Testis (tissue), 3 donors: ENCODE data around the gene GLYATL1. TPM values are rescaled to one million over a fixed set of nuclear protein-coding genes. Genes with fewer than 3 reads are reported as not detected.

Experiments
- DNase-seq: peaks from one replicate; pipeline ENCODE4 v3.0.0-alpha.2; 2019
- H3K27ac ChIP-seq, 2 donors: fragments of 200-600 bp; sonication (generic); one replicate each; pipeline ENCODE4 v1.5.1; 2019
- H3K27me3 ChIP-seq: fragments of 200-600 bp; sonication (generic); one replicate; pipeline ENCODE4 v1.5.1; 2019
- H3K36me3 ChIP-seq: fragments of 200-600 bp; sonication (generic); one replicate; pipeline ENCODE4 v1.5.1; 2017; ENCODE audit warnings: low read depth; ENCODE audit errors: missing control alignments
- H3K4me1 ChIP-seq: fragments of 200-600 bp; sonication (generic); one replicate; pipeline ENCODE4 v1.5.1; 2019
- H3K4me3 ChIP-seq, 2 donors: fragments of 200-600 bp; sonication (generic); one replicate each; pipeline ENCODE4 v1.5.1; 2017 to 2019
- H3K9me3 ChIP-seq: fragments of 200-600 bp; sonication (generic); one replicate; pipeline ENCODE4 v1.5.1; 2017
- POLR2A ChIP-seq: fragments of 450-650 bp; IDR thresholded peaks from one replicate; pipeline ENCODE4 v1.6.1; 2017; ENCODE audit warnings: antibody characterized with exemption, mild to moderate bottlenecking, moderate library complexity
- WGBS, 2 donors: methylation state at CpG; one replicate each; pipeline ENCODE4 v1.1.5; 2018; 5-methylcytosine and 5-hydroxymethylcytosine counted together
- intact Hi-C: fragments of 100-400 bp; cut with DNase I; formaldehyde crosslinking; loops from one replicate; pipeline ENCODE4 v1.15.1; 2023; ENCODE audit warnings: low total_unique reads
- polyA plus RNA-seq: library from polyadenylated mRNA; stranded (reverse); fragments of 350-450 nt; fragmentation: Illumina TruSeq; extraction: RNeasy Lipid Tissue Mini Kit (QIAGEN cat#74804); gene quantifications from one replicate; pipeline ENCODE4 v1.2.3, GENCODE V29; 2014; ENCODE audit warnings: low read depth, low replicate concordance; ENCODE audit not compliant: insufficient read depth
- total RNA-seq, 2 donors: library from RNA; depleted of rRNA; stranded (reverse); fragments of >200 nt; gene quantifications; one replicate each; pipeline ENCODE4 v1.2.3, GENCODE V29; 2016
- TF ChIP-seq, protein P1 (sequence below), 3 experiments: fragments of 450-650 bp in 2 of 3; fragments of 200-600 bp in 1 of 3; sonication (generic) in 1 of 3; IDR thresholded peaks; one replicate each; pipeline ENCODE4 v1.5.1; 2016 to 2019; ENCODE audit warnings: antibody characterized with exemption in 3 of 3, mild to moderate bottlenecking in 2 of 3, moderate library complexity in 1 of 3

GLYATL1 gene
- total and polyA plus RNA-seq, 3 donors from 2014 or later = 0.40 to 1.4 TPM; not detected in 1

DNA sequence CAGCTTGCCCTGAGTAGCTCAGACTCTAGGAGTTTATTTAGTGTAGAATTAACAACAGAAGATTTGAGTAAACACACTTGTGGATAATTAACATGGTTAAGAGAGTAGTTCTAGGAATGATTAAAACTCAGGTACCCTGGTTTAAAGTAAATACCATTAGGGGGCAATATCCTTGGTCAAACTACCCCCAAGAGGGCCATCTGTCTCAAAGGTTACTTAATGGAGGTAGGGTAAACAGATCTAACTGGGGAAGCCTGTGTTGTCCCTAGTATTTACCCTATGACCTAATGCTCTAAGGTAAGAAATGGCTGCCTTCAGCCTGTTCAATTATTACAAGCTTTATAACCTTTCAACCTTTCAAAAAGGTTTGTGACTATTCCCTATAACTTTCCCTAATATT, 10.6 kb upstream of the GLYATL1 start:
- TF ChIP-seq, protein P1, sequence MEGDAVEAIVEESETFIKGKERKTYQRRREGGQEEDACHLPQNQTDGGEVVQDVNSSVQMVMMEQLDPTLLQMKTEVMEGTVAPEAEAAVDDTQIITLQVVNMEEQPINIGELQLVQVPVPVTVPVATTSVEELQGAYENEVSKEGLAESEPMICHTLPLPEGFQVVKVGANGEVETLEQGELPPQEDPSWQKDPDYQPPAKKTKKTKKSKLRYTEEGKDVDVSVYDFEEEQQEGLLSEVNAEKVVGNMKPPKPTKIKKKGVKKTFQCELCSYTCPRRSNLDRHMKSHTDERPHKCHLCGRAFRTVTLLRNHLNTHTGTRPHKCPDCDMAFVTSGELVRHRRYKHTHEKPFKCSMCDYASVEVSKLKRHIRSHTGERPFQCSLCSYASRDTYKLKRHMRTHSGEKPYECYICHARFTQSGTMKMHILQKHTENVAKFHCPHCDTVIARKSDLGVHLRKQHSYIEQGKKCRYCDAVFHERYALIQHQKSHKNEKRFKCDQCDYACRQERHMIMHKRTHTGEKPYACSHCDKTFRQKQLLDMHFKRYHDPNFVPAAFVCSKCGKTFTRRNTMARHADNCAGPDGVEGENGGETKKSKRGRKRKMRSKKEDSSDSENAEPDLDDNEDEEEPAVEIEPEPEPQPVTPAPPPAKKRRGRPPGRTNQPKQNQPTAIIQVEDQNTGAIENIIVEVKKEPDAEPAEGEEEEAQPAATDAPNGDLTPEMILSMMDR (IDR thresholded peaks at IDR 0.05) = no peak
- no peak for TF ChIP-seq POLR2A
- Histone ChIP-seq H3K27ac (no peak overlapping the region), H3K27me3 (no peaks in the 10 kb centered on the region), H3K4me1 (no peaks in the 10 kb centered on the region), H3K9me3 (no peaks in the 10 kb centered on the region), H3K4me3 (no peak overlapping the region), H3K36me3 (no peaks in the 10 kb centered on the region)
- DNase-seq = no peak
- intact Hi-C loops = no loop called here

DNA sequence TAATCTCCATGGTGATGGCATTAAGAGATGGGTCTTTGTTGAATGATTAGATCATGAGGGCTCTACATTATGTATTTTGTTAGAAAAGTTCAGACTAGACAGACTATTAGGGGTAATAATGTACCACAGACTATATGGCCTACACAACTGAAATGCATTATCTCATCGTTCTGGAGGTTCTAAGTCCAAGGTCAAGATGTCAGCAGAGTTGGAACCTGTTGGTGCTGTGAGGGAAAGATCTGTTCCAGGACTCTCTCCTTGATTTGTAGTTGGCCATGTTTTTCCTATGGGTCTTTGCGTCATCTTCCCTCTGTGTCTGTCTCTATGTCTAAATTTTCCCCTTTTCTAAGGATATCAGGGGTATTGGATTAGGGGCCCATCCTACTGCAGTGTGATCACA, 8.4 kb upstream of the GLYATL1 start:
- no peaks in the 10 kb centered on the region for H3K36me3 ChIP-seq
- intact Hi-C loops = no loop called here
- H3K4me1 ChIP-seq = no peaks in the 10 kb centered on the region
- DNase-seq = no peak
- H3K27ac ChIP-seq = no peak overlapping the region
- no peaks in the 10 kb centered on the region for H3K9me3 ChIP-seq
- H3K4me3 ChIP-seq = no peak overlapping the region
- H3K27me3 ChIP-seq = no peaks in the 10 kb centered on the region
- TF ChIP-seq POLR2A = no peak
- TF ChIP-seq, protein P1 (IDR thresholded peaks at IDR 0.05) = no peak
- 69 to 70% methylated on average over 2 of the region's 2 CpGs for WGBS, 2 donors

DNA sequence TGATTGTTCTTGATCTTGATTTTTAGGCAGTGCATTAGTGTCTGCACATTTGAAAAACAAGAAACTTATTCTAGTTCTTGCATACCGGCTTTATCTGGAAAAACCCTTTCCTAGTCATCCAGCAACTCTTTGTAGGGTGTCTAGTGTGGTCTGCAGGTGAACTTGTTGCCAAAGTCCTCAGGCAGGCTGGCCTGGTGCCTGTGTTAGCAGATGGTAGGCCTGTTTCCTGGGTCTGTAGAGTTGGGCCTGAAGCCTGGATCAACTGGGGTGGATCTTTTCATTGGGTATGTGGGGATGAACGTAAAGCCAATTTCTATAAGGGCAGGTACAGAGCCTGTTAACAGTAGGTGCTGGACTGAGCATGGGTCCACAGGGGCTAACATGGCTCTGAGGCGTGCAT, 5.6 kb upstream of the GLYATL1 start:
- H3K4me3 ChIP-seq = no peak overlapping the region
- intact Hi-C loops = no loop called here
- H3K27me3 ChIP-seq = no peaks in the 10 kb centered on the region
- no peak overlapping the region for H3K27ac ChIP-seq
- no peaks in the 10 kb centered on the region for H3K9me3 ChIP-seq
- 90 to 91% methylated on average over 2 to 3 of the region's 3 CpGs for WGBS, 2 donors
- TF ChIP-seq, protein P1 (IDR thresholded peaks at IDR 0.05) = no peak
- no peak for TF ChIP-seq POLR2A
- H3K4me1 ChIP-seq = no peaks in the 10 kb centered on the region
- DNase-seq = no peak
- H3K36me3 ChIP-seq = no peaks in the 10 kb centered on the region

DNA sequence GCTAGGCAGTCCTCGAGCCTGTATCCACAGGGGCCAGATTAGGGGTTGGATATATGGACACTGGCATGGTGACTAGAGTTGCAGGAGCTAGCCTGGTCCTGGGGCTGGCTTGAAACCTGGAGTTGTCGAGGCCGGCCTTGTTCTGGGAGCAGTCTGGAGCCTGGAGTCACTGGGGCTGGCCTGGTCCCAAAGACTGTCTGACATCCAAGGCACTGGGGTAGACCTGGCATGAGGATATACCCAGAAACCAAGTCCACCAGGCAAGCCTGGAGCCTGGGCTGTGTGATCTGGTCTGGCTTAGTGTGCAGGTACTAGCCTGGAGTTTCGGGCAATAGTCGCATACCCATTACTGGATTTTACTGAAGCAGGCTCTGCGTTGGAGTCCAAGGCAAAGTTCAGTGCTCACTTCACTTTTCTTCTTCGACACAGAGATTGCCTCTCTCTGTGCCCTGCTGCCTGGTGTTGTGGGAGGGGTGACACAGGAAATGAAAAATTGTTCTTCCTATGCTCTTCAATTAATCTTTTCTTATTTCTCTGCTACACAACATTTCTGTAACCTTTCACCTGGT, 4.3 kb upstream of the GLYATL1 start:
- intact Hi-C loops = no loop called here
- H3K36me3 ChIP-seq = no peaks in the 10 kb centered on the region
- H3K4me3 ChIP-seq = no peak overlapping the region
- TF ChIP-seq, protein P1 (IDR thresholded peaks at IDR 0.05) = no peak
- TF ChIP-seq POLR2A = no peak
- H3K4me1 ChIP-seq = no peaks in the 10 kb centered on the region
- no peak overlapping the region for H3K27ac ChIP-seq
- 89 to 93% methylated on average over 6 to 7 of the region's 7 CpGs for WGBS, 2 donors
- no peaks in the 10 kb centered on the region for H3K27me3 ChIP-seq
- DNase-seq = no peak
- H3K9me3 ChIP-seq = no peaks in the 10 kb centered on the region

DNA sequence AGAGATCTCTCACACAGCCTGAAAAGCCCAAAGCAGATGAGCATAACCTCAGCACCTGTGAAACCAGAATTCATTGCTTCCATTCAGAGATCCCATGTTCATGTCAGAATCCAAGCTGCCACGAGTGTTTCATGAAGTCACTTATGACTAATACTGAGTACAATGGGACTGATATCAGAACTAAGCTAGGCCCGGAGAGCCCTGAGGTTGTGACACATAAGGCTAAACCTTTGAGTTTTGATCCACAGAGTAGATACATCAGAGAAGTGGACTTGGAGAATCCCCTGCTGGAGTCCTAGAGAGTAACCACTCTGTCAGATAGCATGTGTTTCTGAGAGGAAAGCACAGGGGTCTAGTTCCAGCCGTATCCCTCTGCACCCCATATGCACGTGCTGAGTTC, 890 bp upstream of the GLYATL1 start:
- H3K27ac ChIP-seq = no peak overlapping the region
- H3K4me1 ChIP-seq = no peaks in the 10 kb centered on the region
- intact Hi-C loops = no loop called here
- no peak overlapping the region for H3K4me3 ChIP-seq
- no peak for DNase-seq
- TF ChIP-seq, protein P1 (IDR thresholded peaks at IDR 0.05) = no peak
- TF ChIP-seq POLR2A = no peak
- H3K9me3 ChIP-seq = no peaks in the 10 kb centered on the region
- no peaks in the 10 kb centered on the region for H3K36me3 ChIP-seq
- 59 to 77% methylated on average over 4 of the region's 4 CpGs for WGBS, 2 donors
- H3K27me3 ChIP-seq = no peaks in the 10 kb centered on the region
